Vein endothelial cell (primary cell): ENCODE measurements around the gene MYF6. TPM values are rescaled to one million over a fixed set of nuclear protein-coding genes. Genes with fewer than 3 reads are reported as not detected.

Source experiments
- total RNA-seq: library from RNA; depleted of rRNA; stranded (reverse); fragments of >200 nt; gene quantifications from 2 replicates; pipeline ENCODE4 v1.2.3, GENCODE V29; 2012

Gene MYF6
- total RNA-seq, result not detected in 2 replicates

DNA sequence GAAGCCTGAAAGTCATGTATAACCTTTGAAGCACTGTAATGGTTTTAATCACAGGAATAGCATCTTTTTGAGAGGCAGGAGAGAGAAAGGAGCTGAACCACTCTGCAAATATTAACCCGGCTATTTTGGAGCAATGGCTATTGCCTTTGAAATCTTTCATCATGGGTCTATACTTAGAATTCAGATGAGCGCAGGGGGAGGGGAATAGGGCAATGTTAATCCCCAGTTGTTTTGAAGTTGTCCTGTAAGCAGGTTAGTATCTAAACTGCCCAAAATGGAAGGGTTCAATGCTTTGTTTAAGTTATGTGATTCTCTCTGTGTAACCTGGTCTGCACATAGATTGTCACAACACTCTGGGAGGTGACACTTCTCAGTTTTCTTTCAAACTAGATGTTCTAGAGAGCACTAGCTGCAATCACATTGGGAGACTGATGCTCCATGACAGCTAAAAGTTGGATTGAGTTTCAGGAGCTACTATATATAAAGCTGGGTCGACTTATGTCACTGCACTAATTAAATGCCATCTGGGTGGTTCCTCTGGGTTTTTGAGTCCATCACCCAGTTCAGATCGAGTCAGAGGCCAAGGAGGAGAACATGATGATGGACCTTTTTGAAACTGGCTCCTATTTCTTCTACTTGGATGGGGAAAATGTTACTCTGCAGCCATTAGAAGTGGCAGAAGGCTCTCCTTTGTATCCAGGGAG lies at the start of gene MYF6:
Gene MYF6 (plus strand): TSS at position 509 of the 704 bp plus-strand sequence. CDS start 86 bp downstream, at position 595.

GRCh38 chr12:80716696-80717469 lies 9.4 kb downstream of the MYF6 start, which contains the start of gene MYF5:
MYF5 (plus strand) TSS chr12:80716912; CDS start chr12:80717064, 152 bp downstream.

Other genes with a start within 250 kb of the MYF6 start
- gene MYF5, start 9.3 kb downstream of the MYF6 start, total RNA-seq, result not detected in 2 replicates
- under 0.01 and 0.19 TPM in 2 replicates for gene LIN7A, start 230.3 kb downstream of the MYF6 start, total RNA-seq